Kidney epithelial cell (primary cell): ENCODE results near the gene GLIS1. TPM values are rescaled to one million over a fixed set of nuclear protein-coding genes. Genes with fewer than 3 reads are reported as not detected.
A peak's percentile ranks its signal among the peaks of the same experiment; 100 is the strongest.

Source experiments
- DNase-seq: peaks from one replicate; pipeline ENCODE4 v3.0.0-alpha.2; 2010; ENCODE audit warnings: low read depth
- H3K27me3 ChIP-seq: 2 replicates; pipeline ENCODE4 v1.6.0; 2011; ENCODE audit warnings: low read length; ENCODE audit not compliant: control insufficient read depth, insufficient read depth
- H3K36me3 ChIP-seq: 2 replicates; pipeline ENCODE4 v1.5.1; 2011; ENCODE audit warnings: low read length; ENCODE audit not compliant: control insufficient read depth, insufficient read depth
- H3K4me3 ChIP-seq: 2 replicates; pipeline ENCODE4 v1.5.1; 2011; ENCODE audit warnings: low read depth, mild to moderate bottlenecking, control low read depth, low read length
- CTCF ChIP-seq: IDR thresholded peaks from 2 replicates; pipeline ENCODE4 v1.5.1; 2011; ENCODE audit warnings: mild to moderate bottlenecking, moderate library complexity, low read length, control low read depth, inconsistent platforms; ENCODE audit not compliant: insufficient read depth, poor library complexity, severe bottlenecking
- total RNA-seq: library from RNA; depleted of rRNA; stranded (reverse); fragments of >200 nt; gene quantifications from 2 replicates; pipeline ENCODE4 v1.2.3, GENCODE V29; 2015

Gene GLIS1
- total RNA-seq, 1 donor from 2014 or later: 0.63 TPM

GRCh38 chr1:53686091-53686964, 52.6 kb downstream of the GLIS1 start:
- DNase-seq: no peak

GRCh38 chr1:53685272-53686051, 53.5 kb downstream of the GLIS1 start:
- Histone ChIP-seq H3K27me3 (peaks cover 11% of the 10 kb centered on the region), H3K36me3 (no peaks in the 10 kb centered on the region), H3K4me3 (no peak overlapping the region)
- peak; percentile 26 for DNase-seq
- TF ChIP-seq CTCF: no peak

More at GRCh38 chr1:53686091-53686964, 52.6 kb downstream of the GLIS1 start:
- Histone ChIP-seq H3K36me3 (no peaks in the 10 kb centered on the region), H3K27me3 (peaks cover 8% of the 10 kb centered on the region), H3K4me3 (no peak overlapping the region)
- no peak for TF ChIP-seq CTCF

- H3K4me3 ChIP-seq: no peak overlapping the region
- TF ChIP-seq CTCF: no peak
- DNase-seq: no peak
- H3K27me3 ChIP-seq: peaks cover 11% of the 10 kb centered on the region
- H3K36me3 ChIP-seq: no peaks in the 10 kb centered on the region
Observed at GRCh38 chr1:53684741-53685140, 54.2 kb downstream of the GLIS1 start.

- peaks cover 11% of the 10 kb centered on the region for H3K27me3 ChIP-seq
- TF ChIP-seq CTCF: peak; percentile 40
- no peaks in the 10 kb centered on the region for H3K36me3 ChIP-seq
- DNase-seq: no peak
- H3K4me3 ChIP-seq: no peak overlapping the region
Observed at GRCh38 chr1:53683986-53684740, 54.8 kb downstream of the GLIS1 start.

- DNase-seq: no peak
- no peaks in the 10 kb centered on the region for H3K36me3 ChIP-seq
- H3K27me3 ChIP-seq: peaks cover 14% of the 10 kb centered on the region
- no peak overlapping the region for H3K4me3 ChIP-seq
- TF ChIP-seq CTCF: no peak
Observed at GRCh38 chr1:53682881-53683280, 56.1 kb downstream of the GLIS1 start.
